Activated CD8-positive, alpha-beta memory T cell treated with anti-CD3 and anti-CD28 coated beads, Interleukin-2, amount 10 ng/mL, durations not matched to agents 7 days and 5 days (primary cell): ENCODE data around the gene ADARB1. TPM values are rescaled to one million over a fixed set of nuclear protein-coding genes. Genes with fewer than 3 reads are reported as not detected.
A peak's percentile ranks its signal among the peaks of the same experiment; 100 is the strongest.

ENCODE experiments used
- ATAC-seq: fragments of 150-1000 bp; cut with Tn5 transposase; one replicate; pipeline ENCODE4 v1.10.0; 2021; ENCODE audit warnings: moderate library complexity
- CTCF ChIA-PET: fragments of 350-600 bp; sonication (Branson Sonifier 250); formaldehyde crosslinking; loops from one replicate; lab custom pipeline; 2021; ENCODE audit warnings: antibody characterized with exemption; lab: Charles Lee
- DNase-seq: peaks from one replicate; pipeline ENCODE4 v3.0.0-alpha.2; 2020
- H3K27ac Mint-ChIP-seq: one replicate; pipeline ENCODE4 v1.8.0; 2021; ENCODE audit warnings: mild to moderate bottlenecking, mixed read lengths
- H3K27me3 Mint-ChIP-seq: one replicate; pipeline ENCODE4 v1.8.0; 2021; ENCODE audit warnings: mixed read lengths
- H3K36me3 Mint-ChIP-seq: one replicate; pipeline ENCODE4 v1.8.0; 2021; ENCODE audit warnings: mild to moderate bottlenecking, mixed read lengths
- H3K4me1 Mint-ChIP-seq: one replicate; pipeline ENCODE4 v1.8.0; 2021; ENCODE audit warnings: mixed read lengths
- H3K4me3 Mint-ChIP-seq: one replicate; pipeline ENCODE4 v1.8.0; 2021; ENCODE audit warnings: mild to moderate bottlenecking, moderate library complexity, mixed read lengths
- H3K9me3 Mint-ChIP-seq: one replicate; pipeline ENCODE4 v1.8.0; 2022; ENCODE audit warnings: low read depth, mixed read lengths
- total RNA-seq, 2 experiments: library from RNA; stranded (reverse); gene quantifications; one replicate each; pipeline ENCODE4 v1.2.3, GENCODE V29; 2021

ADARB1 gene
- total RNA-seq, 2 experiments from 2014 or later = 29.4 to 38.3 TPM

DNA sequence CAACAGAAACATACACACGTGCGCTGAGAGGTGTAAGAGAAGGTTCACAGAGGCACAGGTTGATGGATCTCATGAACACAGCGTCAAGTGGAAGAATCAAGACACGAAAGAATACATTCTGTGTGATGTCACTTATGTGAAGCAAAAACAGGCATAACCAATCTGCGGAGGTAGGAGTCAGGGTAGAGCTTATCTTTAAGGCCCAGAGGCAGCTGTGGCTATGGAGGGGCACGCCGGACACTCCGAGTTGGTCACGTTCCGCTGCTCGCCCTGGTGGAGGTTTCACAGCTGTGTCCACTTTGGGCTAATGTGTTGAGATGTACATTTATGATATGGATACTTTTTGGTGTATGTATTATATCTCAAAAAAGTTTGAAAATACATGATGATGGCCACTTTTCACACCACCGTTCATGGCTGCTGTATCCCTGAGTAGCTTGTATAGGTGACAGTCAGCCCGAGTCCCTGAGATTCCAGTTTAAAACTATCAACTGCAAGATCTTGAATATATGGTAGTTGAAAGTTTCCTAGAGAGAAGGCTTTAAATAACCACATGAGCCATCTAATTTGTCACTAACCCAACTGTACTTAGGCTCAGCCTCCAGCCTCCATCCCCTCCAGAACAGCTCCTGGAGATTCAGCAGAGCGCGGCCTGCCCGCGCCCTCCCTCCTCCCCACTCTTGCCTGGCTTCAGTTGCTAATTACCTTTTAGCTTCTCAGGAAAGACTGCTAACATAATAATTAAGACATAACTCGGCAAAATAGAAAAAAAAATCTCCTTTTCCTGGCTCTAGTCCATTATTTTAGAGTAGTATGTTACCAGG lies 6.7 kb upstream of the ADARB1 start:
- Mint-ChIP-seq H3K27me3 (peaks cover 12% of the 10 kb centered on the region), H3K36me3 (no peaks in the 10 kb centered on the region), H3K27ac (no peak overlapping the region), H3K4me1 (no peaks in the 10 kb centered on the region), H3K9me3 (no peaks in the 10 kb centered on the region), H3K4me3 (no peak overlapping the region)
- CTCF ChIA-PET = interaction anchor here (0.7 to 3.0 kb wide), 3 partner anchors 11 to 70 kb away, joined by 3 to 13 read pairs (median 3); no protein-coding TSS in a partner anchor
- no peak for ATAC-seq
- peak; percentile 34 for DNase-seq

DNA sequence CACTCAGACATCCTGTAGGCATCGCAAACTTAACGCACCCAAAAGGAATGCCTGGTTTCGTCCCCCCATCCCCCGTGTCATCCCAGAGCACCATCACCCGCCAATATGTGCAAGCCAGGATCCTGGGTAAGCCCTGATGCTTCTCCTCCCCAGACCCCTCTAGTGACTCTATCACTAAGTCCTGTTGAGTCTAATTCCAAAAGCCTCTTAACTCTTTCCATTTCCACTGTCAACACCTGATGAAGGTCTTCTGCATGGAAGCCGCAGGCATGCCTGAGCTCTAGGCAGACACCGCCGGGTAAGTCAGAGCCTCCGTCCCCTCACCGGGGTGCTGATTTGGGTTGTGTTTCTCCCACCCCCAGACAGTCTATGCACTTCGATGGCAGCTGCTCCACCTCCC lies 5.3 kb upstream of the ADARB1 start:
- Mint-ChIP-seq H3K4me3 (no peak overlapping the region), H3K4me1 (peaks cover 5% of the 10 kb centered on the region), H3K36me3 (peaks cover 3% of the 10 kb centered on the region), H3K27me3 (peaks cover 12% of the 10 kb centered on the region), H3K9me3 (no peaks in the 10 kb centered on the region), H3K27ac (no peak overlapping the region)
- CTCF ChIA-PET = interaction anchor here (0.7 to 2.8 kb wide), 4 partner anchors 9 to 71 kb away, joined by 3 to 13 read pairs (median 4); no protein-coding TSS in a partner anchor
- no peak for ATAC-seq
- DNase-seq = no peak

DNA sequence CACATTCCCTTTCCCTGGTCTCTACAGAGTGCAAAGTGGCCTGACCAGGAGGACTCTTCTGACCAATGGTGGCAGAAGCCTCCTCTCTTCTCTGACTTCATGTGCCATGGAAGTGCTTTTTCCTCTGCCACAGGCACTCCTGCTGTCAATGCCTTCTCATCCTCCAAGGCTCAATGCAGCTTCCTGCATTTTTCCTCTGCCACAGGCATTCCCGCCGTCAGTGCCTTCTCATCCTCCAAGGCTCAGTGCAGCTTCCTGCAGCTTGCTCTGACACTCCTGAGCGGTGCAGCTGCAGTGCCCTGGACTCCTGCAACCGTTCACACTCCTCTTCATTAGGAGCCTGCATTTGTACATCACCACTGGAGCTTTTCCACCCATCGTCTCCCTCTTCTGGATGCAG lies 4.7 kb upstream of the ADARB1 start:
- no peak for ATAC-seq
- no peaks in the 10 kb centered on the region for H3K9me3 Mint-ChIP-seq
- no peak overlapping the region for H3K27ac Mint-ChIP-seq
- no peak overlapping the region for H3K4me3 Mint-ChIP-seq
- CTCF ChIA-PET = interaction anchor here (0.7 to 2.8 kb wide), 3 partner anchors 17 to 70 kb away, joined by 3 to 13 read pairs (median 4); no protein-coding TSS in a partner anchor
- DNase-seq = no peak
- peaks cover 3% of the 10 kb centered on the region for H3K36me3 Mint-ChIP-seq
- H3K4me1 Mint-ChIP-seq = peaks cover 5% of the 10 kb centered on the region
- peaks cover 12% of the 10 kb centered on the region for H3K27me3 Mint-ChIP-seq

DNA sequence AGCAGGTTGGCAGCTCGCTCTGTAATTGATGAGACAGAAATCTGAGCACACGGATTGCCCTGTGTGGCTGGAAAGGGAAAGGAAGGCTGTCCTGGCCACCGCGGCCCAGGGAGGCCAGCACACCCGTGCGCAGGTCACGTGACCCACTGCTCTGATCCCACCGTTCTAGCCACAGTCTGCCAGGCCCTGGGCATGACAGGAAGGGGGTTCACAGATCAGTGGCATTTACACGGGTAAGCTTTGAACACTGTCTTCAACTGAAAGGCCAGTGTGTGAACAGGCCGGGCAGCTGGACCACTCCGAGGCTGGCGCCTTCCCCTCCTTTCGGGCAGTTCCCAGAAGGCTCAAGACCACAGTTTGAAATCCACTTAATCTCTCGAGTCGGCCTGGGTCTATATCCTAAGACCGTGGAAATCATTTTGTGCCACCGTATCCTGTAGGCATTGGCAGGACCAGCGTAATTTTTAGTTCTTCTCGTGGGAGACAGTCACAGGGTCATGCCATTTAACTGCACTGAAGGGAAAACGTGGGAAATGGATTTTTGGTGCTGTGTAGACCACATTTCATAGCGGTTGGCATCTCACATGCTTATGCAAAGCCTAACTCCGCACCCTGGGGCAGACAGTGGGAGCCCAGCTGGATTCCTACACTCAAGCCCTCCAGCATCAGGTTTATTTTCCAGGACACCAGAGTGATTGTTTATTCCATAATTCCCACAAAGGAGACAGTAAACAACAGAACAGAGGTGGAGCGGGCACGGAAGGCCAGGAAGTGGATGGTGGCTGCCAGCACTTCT lies 3.1 kb upstream of the ADARB1 start:
- peaks cover 14% of the 10 kb centered on the region for H3K27me3 Mint-ChIP-seq
- peaks cover 13% of the 10 kb centered on the region for H3K4me1 Mint-ChIP-seq
- ATAC-seq (no peak), DNase-seq (peak; percentile 37)
- peaks cover 3% of the 10 kb centered on the region for H3K36me3 Mint-ChIP-seq
- no peak overlapping the region for H3K27ac Mint-ChIP-seq
- H3K9me3 Mint-ChIP-seq = no peaks in the 10 kb centered on the region
- CTCF ChIA-PET = interaction anchor here (2.8 kb wide), 1 partner anchor 58 kb away, joined by 13 read pairs; no protein-coding TSS in a partner anchor
- H3K4me3 Mint-ChIP-seq = no peak overlapping the region

DNA sequence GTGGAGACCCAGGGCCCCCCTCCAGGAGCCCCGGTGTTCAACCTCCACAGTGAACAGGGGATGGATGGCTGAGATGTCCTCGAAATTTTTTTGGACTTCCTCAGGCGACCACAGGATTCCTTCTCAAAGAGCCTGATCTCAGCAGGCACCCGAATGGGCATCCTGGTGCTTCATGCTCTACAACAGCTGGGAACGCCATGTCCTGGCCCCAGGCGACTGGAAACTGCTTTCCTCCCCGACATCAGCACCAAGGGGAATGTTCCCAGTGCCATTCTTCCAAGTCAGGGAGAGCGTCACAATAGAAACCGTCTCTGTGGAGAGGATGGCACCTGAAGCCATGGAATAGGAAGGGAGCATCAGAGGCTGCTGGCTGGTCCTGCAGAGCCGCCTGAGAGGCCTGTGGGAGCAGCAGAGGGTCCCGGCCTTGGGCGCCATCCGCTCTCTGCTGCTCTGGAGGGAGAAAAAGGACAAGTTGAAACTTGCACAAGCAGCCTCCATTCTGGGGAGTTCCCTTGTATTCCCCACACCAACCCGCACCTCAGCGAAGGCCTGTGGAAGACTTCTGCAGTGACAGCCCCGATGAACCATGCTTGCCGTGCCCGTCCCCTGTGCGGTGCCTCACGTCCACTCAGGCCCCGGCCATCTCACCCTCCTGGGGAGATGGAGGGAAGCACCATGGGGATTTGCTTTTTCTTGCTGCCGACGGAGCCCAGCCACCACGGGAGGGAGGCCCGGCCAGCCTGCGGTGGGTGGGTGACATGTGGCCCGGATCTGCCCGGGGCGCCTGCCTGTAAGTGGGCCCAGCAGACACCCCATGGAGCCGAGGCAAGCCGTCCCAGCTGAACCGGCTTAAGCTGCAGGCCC lies 2.3 kb upstream of the ADARB1 start:
- peaks cover 9% of the 10 kb centered on the region for H3K27me3 Mint-ChIP-seq
- no peak overlapping the region for H3K27ac Mint-ChIP-seq
- ATAC-seq = no peak
- H3K4me3 Mint-ChIP-seq = no peak overlapping the region
- no peaks in the 10 kb centered on the region for H3K9me3 Mint-ChIP-seq
- CTCF ChIA-PET = interaction anchor here (1.4 to 2.8 kb wide), 3 partner anchors 65 to 69 kb away, joined by 3 to 8 read pairs (median 7); no protein-coding TSS in a partner anchor
- no peak for DNase-seq
- peaks cover 3% of the 10 kb centered on the region for H3K36me3 Mint-ChIP-seq
- peaks cover 21% of the 10 kb centered on the region for H3K4me1 Mint-ChIP-seq

DNA sequence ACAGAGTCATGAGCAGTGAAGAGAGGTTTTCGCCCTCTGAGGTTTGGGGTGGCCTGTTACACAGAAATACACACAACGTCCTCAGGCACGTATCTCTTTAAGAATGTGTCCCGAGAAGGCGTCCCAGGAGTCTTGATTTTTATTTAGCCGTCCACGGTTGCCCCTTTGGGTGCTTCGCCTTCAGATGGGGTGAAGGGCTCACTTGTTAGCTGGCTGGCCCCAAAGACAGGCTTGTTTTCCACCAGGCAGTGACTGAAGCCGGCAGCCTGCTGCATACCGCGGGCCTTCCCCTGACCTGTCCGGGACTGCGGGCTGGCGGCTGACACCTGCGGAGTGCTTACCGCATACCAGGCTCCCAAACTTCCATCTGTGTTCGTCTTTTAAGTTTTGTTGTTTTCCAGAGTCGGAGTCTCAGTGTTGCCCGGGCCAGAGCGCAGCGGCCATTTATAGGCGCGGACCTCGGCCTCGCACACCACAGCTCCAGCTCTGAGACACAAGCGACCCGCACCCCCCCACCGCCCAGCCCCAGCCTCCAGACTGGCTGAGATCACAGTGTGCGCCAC lies 1.6 kb upstream of the ADARB1 start:
- Mint-ChIP-seq H3K27me3 (peaks cover 9% of the 10 kb centered on the region), H3K9me3 (no peaks in the 10 kb centered on the region), H3K4me3 (no peak overlapping the region), H3K4me1 (peaks cover 26% of the 10 kb centered on the region), H3K27ac (no peak overlapping the region), H3K36me3 (peaks cover 3% of the 10 kb centered on the region)
- CTCF ChIA-PET = interaction anchor here (1.3 to 2.8 kb wide), 6 partner anchors 14 to 123 kb away, joined by 3 to 8 read pairs (median 5); no protein-coding TSS in a partner anchor
- no peak for ATAC-seq
- no peak for DNase-seq

DNA sequence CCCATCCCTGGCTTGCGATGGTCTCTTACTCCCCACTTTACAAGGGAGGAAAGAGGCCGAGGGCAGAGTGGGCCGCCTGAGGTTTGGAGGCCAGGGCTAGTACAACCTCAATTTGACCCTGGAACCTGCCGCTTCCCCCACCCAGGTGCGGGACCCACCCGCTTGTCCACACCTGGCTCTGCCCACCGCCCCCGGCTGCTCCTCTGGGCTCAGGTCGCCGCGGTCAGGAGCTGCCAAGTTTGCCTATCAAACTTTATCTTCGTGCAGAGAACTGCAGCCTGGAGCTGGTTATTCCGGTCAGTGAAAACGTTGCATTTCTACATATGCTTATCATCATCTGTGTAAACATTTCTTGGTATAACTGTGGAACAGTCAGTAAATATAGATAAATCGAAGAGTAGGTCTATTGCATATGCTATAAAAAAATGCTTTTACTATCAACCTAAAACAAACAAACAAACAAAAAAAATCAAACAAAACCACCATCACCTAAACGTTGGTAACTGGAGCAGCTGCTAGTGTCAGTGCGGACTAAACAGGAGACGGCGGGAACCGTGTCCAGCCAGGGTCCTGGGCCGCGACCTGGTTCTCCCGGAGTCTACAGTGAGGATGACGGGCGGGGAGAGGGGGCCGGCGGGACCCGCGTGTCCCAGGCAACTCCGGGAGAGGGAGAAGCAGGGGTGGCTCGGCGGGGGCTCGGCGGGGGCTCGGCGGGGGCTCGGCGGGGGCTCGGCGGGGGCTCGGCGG lies 906 bp upstream of the ADARB1 start:
- CTCF ChIA-PET = interaction anchor here (1.0 to 2.8 kb wide), 7 partner anchors 14 to 124 kb away, joined by 3 to 8 read pairs (median 5); no protein-coding TSS in a partner anchor
- ATAC-seq = no peak
- Mint-ChIP-seq H3K4me3 (peak overlapping the region; percentile 84), H3K9me3 (no peaks in the 10 kb centered on the region), H3K27ac (peak overlapping the region; percentile 83), H3K4me1 (peaks cover 32% of the 10 kb centered on the region), H3K27me3 (peaks cover 9% of the 10 kb centered on the region), H3K36me3 (peaks cover 3% of the 10 kb centered on the region)
- DNase-seq = no peak

DNA sequence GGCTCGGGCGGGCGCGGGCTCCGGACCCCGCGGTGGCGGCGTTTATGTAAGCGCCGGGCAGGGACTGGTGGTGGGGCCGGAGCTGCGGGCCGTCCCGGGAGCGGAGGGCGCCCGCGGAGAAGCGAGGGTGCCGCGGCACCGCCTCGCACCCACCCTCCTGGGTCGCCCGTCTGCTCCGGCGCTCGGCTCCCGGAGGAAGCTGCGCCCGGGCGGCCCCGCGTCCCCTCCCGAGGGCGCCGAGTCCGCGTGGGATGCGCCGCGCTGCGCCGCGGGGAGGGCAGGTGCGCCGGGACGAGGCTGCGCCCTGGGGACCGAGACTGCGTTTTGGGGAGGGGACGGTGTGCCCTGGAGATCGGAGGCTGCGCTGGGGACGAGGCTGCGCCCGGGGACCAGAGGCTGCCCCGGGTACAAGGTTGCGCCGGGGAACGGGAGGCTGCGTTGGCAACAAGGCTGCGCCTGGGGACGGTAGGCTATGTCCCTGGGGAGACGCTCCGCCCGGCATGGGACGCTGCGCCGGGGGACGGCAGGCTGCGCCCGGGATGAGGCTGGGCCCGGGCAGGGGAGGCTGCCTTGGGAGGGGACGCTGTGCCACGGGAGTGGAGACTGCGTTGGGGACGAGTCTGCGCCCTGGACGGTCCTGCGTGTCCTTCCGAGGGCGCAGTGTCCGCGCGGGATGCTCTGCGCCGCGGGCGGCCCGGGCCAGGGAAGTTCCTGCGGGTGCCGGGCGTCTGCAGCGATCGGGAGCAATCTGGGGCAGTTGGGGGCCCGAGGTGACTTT lies 627 bp downstream of the ADARB1 start:
- no peak for DNase-seq
- H3K4me1 Mint-ChIP-seq = peaks cover 48% of the 10 kb centered on the region
- peak; percentile 7 for ATAC-seq
- peaks cover 3% of the 10 kb centered on the region for H3K36me3 Mint-ChIP-seq
- H3K27me3 Mint-ChIP-seq = peaks cover 9% of the 10 kb centered on the region
- peak overlapping the region; percentile 76 for H3K4me3 Mint-ChIP-seq
- no peaks in the 10 kb centered on the region for H3K9me3 Mint-ChIP-seq
- CTCF ChIA-PET = interaction anchor here (1.7 to 9.0 kb wide), 4 partner anchors 53 to 125 kb away, joined by 5 to 69 read pairs (median 6); no protein-coding TSS in a partner anchor
- no peak overlapping the region for H3K27ac Mint-ChIP-seq

DNA sequence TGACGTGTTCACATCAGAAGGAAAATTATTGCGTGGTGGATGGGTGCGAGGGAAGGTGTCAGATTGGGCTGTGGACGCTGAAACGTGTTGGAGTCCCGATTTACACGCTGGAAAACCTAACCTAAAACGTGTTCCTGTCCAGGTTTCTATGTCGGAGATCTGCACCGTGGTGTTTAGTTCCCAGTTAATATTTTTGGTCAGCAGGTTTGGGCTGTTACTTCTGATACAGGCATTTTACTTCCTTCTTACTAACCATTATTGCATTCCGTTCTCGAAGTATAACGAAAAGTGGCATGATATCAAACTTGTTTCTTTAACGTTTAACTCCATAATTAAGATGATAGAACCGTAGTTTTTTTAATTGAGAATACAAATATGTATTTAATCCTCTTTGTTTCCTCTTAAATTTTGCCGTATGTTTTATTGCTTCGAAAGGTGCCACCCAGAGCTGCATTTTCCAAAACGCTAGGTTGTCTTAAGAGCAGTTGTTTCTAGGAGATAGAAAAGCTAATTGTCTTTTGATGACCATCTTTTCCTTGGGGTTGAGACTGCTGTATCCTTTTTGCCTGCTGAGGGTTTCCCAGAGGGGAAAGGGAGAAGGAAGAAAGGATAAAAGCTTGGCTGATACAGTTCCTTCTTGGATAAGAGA lies 1.3 kb downstream of the ADARB1 start:
- no peak for ATAC-seq
- peaks cover 9% of the 10 kb centered on the region for H3K27me3 Mint-ChIP-seq
- CTCF ChIA-PET = interaction anchor here (1.2 to 9.0 kb wide), 3 partner anchors 10 to 63 kb away, joined by 5 to 69 read pairs (median 8); no protein-coding TSS in a partner anchor

DNA sequence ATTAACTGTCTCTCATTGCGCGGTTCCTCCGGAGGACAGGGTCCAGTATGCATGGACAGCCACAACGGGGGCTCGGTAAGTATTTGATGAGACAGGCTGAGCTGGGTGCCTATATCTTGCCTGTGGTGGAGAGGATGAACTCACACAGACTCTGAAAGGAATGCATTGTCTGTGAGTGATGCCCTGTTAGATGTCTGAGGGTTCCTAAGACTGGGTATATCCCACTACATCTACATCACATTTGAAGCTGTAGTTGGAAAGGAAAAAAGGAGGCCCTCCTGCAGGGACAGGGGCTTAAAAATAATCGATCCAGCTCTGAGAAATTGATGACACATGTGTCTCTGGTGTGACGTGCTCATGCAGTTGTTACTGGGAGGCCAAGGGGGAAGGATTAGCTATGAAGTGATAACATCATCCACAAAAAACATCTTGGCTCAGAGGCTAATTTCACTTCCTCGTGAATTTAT lies 1.9 kb downstream of the ADARB1 start:
- peaks cover 60% of the 10 kb centered on the region for H3K4me1 Mint-ChIP-seq
- no peak for DNase-seq
- no peak overlapping the region for H3K27ac Mint-ChIP-seq
- no peaks in the 10 kb centered on the region for H3K9me3 Mint-ChIP-seq
- CTCF ChIA-PET = interaction anchor here (1.2 to 9.0 kb wide), 3 partner anchors 10 to 63 kb away, joined by 5 to 69 read pairs (median 8); no protein-coding TSS in a partner anchor
- peak overlapping the region; percentile 76 for H3K4me3 Mint-ChIP-seq
- peaks cover 3% of the 10 kb centered on the region for H3K36me3 Mint-ChIP-seq
- peaks cover 9% of the 10 kb centered on the region for H3K27me3 Mint-ChIP-seq
- ATAC-seq = no peak

More for the DNA sequence above, 1.3 kb downstream of the ADARB1 start:
- H3K36me3 Mint-ChIP-seq = peaks cover 3% of the 10 kb centered on the region
- H3K27ac Mint-ChIP-seq = peak overlapping the region; percentile 44
- peak overlapping the region; percentile 76 for H3K4me3 Mint-ChIP-seq
- H3K9me3 Mint-ChIP-seq = no peaks in the 10 kb centered on the region
- H3K4me1 Mint-ChIP-seq = peaks cover 54% of the 10 kb centered on the region
- no peak for DNase-seq
